B cell (primary cell): ENCODE measurements around the gene PLA2G5.

Source experiments
- CTCF ChIP-seq: fragments of 200-600 bp; IDR thresholded peaks from one replicate; pipeline ENCODE4 v1.8.0; 2022; ENCODE audit warnings: antibody characterized with exemption, mild to moderate bottlenecking
- EZH2 ChIP-seq: IDR thresholded peaks from 2 replicates; pipeline ENCODE4 v1.6.1; 2012; ENCODE audit warnings: borderline replicate concordance, low read depth, mild to moderate bottlenecking, moderate library complexity, low read length; ENCODE audit not compliant: insufficient read depth, poor library complexity, severe bottlenecking

DNA sequence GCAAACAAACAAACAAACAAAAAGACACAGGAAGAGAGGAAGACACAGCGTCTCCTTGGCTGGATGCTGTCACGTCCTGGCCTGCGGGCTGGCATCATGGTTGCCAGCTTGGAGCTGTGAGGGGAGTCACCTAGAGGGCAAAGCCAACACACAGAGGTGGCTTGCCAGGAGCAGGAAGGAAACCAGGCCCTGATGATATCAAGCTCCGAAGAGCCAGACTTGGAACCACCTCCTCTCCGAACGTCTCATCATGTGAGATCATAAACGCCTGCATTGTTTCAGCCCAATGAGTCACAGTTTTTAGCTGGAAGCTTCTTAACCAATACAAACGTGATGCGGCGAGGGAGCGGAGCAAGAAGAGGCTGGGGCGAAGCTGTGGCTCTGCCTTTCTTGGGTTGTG is 40.7 kb downstream of the PLA2G5 start:
- no peak for TF ChIP-seq CTCF
- no peak for TF ChIP-seq EZH2
